T47D (cell line): ENCODE results near the gene JUN.
A peak's percentile ranks its signal among the peaks of the same experiment; 100 is the strongest.

ENCODE experiments used
- DNase-seq, 2 experiments: peaks; one replicate each; pipeline versions ENCODE4 v3.0.0 to v3.0.0-alpha.2; 2011 to 2012; ENCODE audit warnings: low read depth in 1 of 2, low spot score in 1 of 2
- JUND ChIP-seq: IDR thresholded peaks from 2 replicates; pipeline ENCODE4 v1.6.1; 2012; ENCODE audit warnings: low read depth
- in situ Hi-C: cut with HindIII; loops from 2 replicates; pipeline ENCODE4 v1.10.0; 2016; ENCODE audit warnings: low sequenced_read_pairs, low pct_unique_long_range_greater_than_20kb

JUN gene

DNA sequence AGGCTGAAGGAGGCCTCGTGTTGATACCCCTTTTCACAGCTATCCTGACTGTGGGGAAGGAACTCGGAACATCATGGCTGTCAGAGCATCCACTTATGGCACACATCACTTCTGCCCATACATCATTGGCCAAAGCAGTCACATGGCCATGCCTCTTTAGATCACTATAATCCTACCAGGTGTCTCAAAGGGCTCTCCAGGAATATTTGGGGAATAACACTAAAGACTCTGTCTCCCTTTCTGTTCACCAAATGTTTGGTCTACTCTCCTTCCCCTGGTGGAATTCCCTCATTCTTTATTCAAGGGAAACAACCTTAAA is 3.0 kb upstream of the JUN start:
- DNase-seq = no peak
- in situ Hi-C loops = no loop called here

DNA sequence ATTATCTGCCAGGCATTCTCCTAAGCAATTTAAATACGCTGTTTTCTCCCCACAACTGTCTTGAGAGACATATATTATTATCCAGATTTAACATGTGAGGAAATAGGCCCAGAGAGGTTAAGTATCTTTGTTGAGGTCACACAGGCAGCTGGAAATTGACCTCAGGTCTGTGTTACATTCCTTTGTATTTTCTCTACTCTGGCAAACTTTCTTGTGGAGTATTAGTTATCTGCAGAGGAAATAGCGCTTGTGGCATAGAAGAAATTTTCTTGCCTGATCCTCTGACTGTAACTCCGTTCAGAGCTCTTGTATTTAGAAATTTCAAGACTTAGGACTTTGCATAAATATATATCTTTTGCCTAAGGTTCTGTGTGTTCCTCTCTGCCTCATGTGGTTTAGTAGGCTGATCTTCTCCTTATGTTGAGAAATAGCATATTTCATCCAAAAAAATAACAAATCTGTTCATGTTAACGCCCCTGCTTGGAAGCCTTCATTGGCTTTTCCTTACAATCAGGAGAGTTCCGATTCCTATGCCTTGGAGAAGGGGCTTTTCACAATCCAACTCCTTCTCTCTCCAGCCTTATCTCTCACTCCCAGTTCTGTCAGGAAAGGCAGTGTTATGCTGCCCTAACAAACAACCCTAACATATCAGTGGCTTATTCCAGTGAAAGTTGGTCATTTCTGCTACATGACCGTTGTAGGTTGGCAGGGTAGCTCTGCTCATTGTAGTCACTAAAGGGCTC is 2.5 kb upstream of the JUN start:
- in situ Hi-C loops = no loop called here
- no peak for DNase-seq
- TF ChIP-seq JUND = no peak

More for the DNA sequence above, 3.0 kb upstream of the JUN start:
- TF ChIP-seq JUND = no peak

DNA sequence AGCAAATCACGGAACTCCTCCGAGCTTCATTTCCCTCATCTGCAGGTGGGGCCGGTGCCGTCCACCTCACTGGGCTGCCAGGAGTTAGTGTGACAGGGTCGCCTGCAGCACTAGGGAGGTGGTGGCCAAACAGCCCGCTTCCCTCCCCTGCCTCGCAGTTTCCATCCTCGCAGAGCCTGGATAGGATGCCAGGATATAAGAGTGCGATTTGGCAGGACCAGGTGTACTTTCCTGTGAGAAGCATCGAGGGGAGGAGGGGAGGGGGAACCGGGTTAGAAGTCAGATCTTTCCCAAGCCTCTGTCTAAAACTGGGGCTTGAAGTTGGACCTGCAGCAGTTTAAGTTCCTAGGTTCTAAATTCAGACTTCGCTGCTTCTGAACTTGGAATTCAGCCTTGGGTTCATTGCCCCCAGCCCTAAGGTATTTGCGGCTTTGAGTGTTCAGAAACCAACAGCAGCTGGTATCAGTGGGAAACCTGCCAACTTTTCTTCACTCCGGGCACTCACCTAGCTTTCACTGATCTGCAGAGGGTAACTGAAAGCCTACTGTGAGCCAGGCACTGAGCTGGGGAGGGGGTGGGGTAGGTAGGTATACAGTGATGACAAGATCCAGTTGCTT is 1.7 kb upstream of the JUN start:
- in situ Hi-C loops = no loop called here
- DNase-seq = peak in 1 of 2 experiments; percentile 7
- TF ChIP-seq JUND = no peak

DNA sequence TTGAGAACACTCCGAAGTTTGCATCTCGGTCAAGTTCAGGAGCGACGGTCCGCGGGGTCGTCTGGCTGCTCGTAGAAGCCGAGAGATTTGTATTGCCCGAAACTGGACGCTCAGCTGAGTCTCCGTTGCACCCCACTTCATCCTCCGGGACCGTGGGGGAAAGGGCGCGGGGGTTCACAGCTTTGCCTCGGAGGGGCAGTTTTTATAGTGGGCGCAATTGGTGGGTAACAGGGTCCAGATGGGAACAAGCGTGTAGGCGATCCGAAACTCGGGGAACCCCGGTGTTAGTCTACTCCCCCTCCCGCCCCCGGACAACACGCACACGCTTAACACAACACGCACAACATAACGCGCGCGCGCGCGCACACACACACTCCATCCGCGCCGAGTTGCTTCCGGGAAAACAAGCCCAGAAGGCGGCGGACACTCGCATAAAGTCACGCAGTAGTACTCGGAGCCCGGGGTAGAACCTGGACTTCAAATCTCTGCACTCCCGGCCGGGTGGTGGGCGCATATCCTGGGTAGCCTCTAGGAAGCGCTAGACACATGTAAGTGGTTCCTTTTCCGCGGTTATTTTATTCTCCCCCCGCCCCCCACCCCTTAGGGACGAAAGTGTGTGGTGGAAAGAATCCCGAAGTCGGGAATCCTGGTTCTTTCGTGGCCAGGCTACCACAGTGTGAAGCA is 1.1 kb upstream of the JUN start:
- in situ Hi-C loops = no loop called here
- no peak for TF ChIP-seq JUND
- DNase-seq = peak; percentile 28 to 91

DNA sequence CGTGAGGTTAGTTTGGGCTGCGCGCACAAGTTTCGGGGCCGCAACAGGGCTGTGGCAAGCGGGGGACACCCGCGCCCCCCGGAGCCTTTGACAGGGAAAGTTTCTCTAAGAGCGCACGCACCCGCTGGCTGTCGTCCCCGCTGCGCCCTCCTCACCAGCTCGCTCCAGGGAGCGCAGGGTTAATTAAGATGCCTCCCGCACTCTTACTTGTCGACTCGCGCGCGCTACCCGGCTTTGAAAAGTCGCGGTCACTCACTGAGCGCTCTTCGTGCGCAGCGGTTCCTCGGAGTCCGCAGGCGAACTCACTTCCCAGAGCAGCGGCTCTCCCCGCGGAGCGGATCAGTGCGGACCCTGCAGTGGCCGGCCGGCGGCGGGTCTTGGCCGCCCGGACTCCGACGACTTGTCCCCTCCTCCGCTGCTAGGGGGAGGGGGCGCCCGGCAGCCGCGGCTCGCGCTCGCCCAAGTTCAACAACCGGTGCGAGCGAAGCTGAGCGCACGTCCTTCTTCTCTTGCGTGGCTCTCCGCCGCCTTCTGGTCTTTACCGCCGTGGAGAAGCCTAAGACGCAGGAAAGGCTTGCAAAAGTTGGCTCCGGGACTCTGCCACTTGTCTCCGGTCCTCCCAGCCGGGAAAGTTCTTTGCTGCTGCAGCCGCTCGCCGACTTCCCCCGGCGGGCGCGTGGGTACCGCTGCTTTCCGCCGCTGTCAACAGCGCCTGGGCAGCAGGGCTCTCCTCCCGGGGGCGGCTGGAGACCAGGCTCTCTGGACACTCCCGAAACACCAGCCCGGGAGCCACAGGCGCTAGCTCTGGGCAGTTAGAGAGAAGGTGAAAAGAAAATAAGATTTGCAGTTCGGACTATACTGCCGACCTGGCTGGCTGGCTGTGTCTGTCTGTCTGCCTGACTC is 506 bp downstream of the JUN start:
- TF ChIP-seq JUND = no peak
- DNase-seq = peak in 1 of 2 experiments; percentile 63
- in situ Hi-C loops = no loop called here

DNA sequence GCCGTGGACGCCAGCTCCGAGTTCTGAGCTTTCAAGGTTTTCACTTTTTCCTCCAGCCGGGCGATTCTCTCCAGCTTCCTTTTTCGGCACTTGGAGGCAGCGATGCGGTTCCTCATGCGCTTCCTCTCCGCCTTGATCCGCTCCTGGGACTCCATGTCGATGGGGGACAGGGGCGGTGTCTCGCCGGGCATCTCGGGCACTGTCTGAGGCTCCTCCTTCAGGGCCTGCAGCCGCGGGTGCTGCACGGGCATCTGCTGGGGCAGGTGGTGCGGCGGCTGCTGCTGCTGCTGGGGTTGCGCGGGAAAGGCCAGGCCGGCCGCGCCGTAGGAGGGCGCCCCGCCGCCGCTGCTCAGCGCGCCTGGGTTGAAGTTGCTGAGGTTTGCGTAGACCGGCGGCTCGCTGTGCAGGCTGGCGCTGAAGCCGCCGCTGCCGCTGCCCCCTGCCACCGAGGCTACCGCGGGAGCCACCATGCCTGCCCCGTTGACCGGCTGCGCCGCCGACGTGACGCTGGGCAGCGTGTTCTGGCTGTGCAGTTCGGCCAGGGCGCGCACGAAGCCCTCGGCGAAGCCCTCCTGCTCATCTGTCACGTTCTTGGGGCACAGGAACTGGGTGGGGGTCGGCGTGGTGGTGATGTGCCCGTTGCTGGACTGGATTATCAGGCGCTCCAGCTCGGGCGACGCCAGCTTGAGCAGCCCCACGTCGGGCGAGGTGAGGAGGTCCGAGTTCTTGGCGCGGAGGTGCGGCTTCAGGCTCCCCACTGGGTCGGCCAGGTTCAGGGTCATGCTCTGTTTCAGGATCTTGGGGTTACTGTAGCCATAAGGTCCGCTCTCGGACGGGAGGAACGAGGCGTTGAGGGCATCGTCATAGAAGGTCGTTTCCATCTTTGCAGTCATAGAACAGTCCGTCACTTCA is 1.4 kb downstream of the JUN start:
- DNase-seq = peak; percentile 4 to 45
- TF ChIP-seq JUND = no peak
- in situ Hi-C loops = no loop called here

DNA sequence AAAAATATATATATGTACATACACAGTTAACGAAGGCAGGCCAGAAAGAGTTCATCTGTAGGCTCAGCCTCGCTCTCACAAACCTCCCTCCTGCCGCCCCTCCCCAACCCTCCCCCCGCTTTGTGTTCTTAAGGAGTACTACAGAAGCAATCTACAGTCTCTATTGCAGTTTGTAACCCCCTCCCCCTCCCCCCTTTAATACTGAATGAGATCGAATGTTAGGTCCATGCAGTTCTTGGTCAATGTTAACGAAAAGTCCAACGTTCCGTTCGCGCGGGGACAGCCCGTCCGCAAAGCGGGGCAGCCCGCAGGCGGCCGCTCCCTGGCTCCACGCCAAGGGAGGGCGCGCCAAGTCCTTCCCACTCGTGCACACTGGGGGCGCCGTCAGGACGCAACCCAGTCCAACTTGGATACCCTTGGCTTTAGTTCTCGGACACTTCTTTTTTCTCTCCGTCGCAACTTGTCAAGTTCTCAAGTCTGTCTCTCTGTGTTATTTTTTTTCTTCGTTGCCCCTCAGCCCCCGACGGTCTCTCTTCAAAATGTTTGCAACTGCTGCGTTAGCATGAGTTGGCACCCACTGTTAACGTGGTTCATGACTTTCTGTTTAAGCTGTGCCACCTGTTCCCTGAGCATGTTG is 2.2 kb downstream of the JUN start:
- TF ChIP-seq JUND = no peak
- DNase-seq = peak in 1 of 2 experiments; percentile 63
- in situ Hi-C loops = no loop called here

DNA sequence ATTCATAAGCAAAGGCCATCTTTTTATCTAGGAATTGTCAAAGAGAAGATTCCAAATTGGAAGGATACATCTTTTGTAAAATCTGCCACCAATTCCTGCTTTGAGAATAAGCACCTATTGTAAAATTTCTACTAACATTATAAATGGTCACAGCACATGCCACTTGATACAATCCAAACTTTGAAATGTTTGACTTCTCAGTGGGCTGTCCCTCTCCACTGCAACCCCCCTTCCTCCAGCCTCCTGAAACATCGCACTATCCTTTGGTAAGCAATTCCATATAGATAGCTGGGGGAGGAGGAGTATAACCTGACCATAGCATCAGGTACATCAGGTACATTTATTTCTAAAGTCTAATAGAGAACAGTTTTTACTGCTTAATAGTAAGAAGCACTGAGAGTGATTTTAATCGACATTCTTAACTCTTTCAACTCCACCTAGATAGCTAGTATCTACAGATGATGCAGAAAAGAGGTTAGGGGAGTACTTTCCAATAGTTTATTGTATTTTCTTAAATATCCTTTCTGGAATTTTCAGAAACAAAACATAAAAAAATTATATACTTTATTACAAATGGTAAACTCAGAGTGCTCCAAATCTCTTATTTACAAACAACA is 2.9 kb downstream of the JUN start:
- TF ChIP-seq JUND = no peak
- in situ Hi-C loops = no loop called here
- peak; percentile 7 to 25 for DNase-seq

DNA sequence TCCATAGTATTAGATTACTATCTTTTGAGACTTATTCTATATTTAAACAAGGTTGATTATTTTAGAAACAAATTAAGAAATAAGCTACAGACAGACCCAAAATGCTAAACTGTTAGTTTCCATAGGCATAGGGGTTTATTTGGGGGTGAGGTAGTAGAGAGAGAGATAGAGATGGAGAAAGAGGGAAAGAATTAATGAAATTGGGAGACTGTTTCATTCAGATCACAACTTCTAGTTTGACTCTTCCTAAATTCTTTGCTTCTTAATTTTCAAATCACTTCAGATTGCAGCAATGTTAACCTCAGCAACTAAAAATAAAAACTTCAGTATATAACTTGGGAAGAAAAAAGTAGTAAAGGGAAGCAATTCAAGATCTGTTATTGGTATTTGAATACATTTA is 3.4 kb downstream of the JUN start:
- in situ Hi-C loops = no loop called here
- no peak for DNase-seq

DNA sequence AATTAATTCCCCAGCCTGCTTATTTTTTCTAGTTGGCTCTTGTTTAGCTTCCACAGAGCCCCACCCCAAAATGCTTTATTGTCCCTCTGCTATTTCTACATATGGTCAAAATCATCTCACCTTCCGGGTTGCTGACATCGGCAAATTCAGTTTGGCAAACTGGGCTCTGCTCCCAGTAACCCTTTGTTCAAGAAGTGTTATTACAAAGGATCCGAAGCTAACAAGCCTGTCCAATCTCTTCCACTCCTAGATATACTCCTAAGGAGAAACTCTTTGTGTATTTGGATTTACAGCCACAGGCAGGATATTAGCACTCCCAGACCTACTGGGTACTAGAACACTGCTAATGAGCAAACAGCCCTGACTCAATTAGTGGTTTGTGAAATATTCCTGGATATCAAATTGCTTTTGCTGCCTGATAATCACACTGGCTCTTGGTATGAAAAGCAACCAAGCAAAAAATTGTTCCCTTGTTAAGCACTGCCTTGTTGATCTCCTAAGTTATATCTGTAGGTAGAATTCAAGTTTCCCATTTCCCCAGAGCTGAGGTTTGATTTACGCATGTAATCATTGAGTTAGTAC is 4.0 kb downstream of the JUN start:
- no peak for TF ChIP-seq JUND
- in situ Hi-C loops = no loop called here
- peak; percentile 4 to 57 for DNase-seq

More for the DNA sequence above, 3.4 kb downstream of the JUN start:
- TF ChIP-seq JUND = no peak
